Kidney (tissue), 14 donors: ENCODE measurements around the gene ANKRD29. TPM values are rescaled to one million over a fixed set of nuclear protein-coding genes. Genes with fewer than 3 reads are reported as not detected.

ENCODE experiments used
- DNase-seq, 5 donors: peaks; one replicate each; pipeline ENCODE4 v3.0.0-alpha.2; 2013 to 2020
- FAIRE-seq: peaks from 2 replicates; lab custom pipeline; 2012; peaks lifted over from hg19 to GRCh38; lab: Jason Lieb, UNC
- H3K27ac ChIP-seq, 2 donors: one replicate each; pipeline ENCODE4 v1.7.0; 2013; ENCODE audit warnings: low read depth in 2 of 2, low read length in 2 of 2, inconsistent platforms in 1 of 2
- H3K27me3 ChIP-seq: one replicate; pipeline ENCODE4 v1.7.1; 2013; ENCODE audit warnings: low read length, inconsistent platforms; ENCODE audit not compliant: control insufficient read depth, insufficient read depth
- H3K36me3 ChIP-seq, 3 donors: one replicate each; pipeline versions ENCODE4 v1.7.0 to v1.7.1; 2013; ENCODE audit warnings: low read length in 3 of 3, control low read depth in 1 of 3, inconsistent platforms in 1 of 3; ENCODE audit not compliant: insufficient read depth in 3 of 3, control insufficient read depth in 2 of 3
- H3K4me1 ChIP-seq, 3 donors: one replicate each; pipeline versions ENCODE4 v1.7.0 to v1.7.1; 2013; ENCODE audit warnings: low read length in 3 of 3, inconsistent platforms in 1 of 3, low read depth in 1 of 3; ENCODE audit not compliant: control insufficient read depth in 2 of 3, insufficient read depth in 2 of 3
- H3K4me3 ChIP-seq, 3 donors: one replicate each; pipeline versions ENCODE4 v1.7.0 to v1.8.1; 2013; ENCODE audit warnings: low read length in 3 of 3, control low read depth in 1 of 3, inconsistent platforms in 1 of 3
- H3K9ac ChIP-seq, 3 donors: one replicate each; pipeline versions ENCODE4 v1.7.0 to v1.7.1; 2013; ENCODE audit warnings: low read length in 3 of 3, control low read depth in 1 of 3, inconsistent platforms in 1 of 3
- H3K9me3 ChIP-seq, 3 donors: one replicate each; pipeline versions ENCODE4 v1.7.0 to v1.7.1; 2013; ENCODE audit warnings: low read length in 3 of 3, control low read depth in 1 of 3, inconsistent platforms in 1 of 3; ENCODE audit not compliant: control insufficient read depth in 2 of 3, insufficient read depth in 1 of 3
- intact Hi-C: fragments of 100-400 bp; cut with DNase I; formaldehyde crosslinking; loops from one replicate; pipeline ENCODE4 v1.11.1; 2022
- polyA plus RNA-seq: library from polyadenylated mRNA; stranded (reverse); fragments of 350-450 nt; fragmentation: Illumina TruSeq; extraction: RNeasy Lipid Tissue Mini Kit (QIAGEN cat#74804); gene quantifications from one replicate; pipeline ENCODE4 v1.2.3, GENCODE V29; 2014; ENCODE audit warnings: low read depth, low replicate concordance; ENCODE audit not compliant: insufficient read depth
- total RNA-seq: library from RNA; stranded (reverse); fragmentation: NEBNext Ultra II Directional; extraction: Animal tissue kit (Norgen Biotek cat#: 25700); gene quantifications from one replicate; pipeline ENCODE4 v1.2.1, GENCODE V29; 2021
- TF ChIP-seq, protein P1 (sequence below): IDR thresholded peaks from 3 replicates; pipeline ENCODE4 v1.5.1; 2012; ENCODE audit warnings: mild to moderate bottlenecking, moderate library complexity, borderline replicate concordance; ENCODE audit not compliant: insufficient read depth; ENCODE audit errors: extremely low read depth
- donor health status: control.
- donor health status: control.
- donor health status: control.
- donor health status: control.
- donor health status: control.
- donor health status: DM: yes; HTN: yes; CAD: no.
- donor health status: Normal renal cell carcinoma (clear cell type).

Gene ANKRD29
- total and polyA plus RNA-seq, 2 donors from 2014 or later, result 4.9 to 5.2 TPM

DNA sequence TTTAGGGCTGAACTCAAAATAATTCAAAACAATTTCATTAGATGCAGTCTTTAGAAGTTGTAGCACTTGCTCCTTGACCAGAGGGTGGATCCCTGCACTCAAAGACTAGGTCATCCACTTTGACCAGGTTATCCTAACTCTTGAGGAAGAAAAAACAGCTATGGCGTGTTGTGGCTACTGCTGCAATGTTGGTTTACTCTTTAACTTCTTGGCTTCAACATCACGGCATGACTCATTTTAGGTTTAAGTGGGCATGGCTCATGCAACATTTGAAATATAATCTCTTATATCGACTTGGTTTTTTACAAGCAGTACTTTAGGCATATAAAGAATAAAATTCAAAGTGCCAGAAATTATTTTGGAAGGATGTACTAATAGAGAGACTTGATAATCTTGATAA, 35.4 kb downstream of the ANKRD29 start:
- Histone ChIP-seq H3K9ac (no peak overlapping the region), H3K36me3 (no peaks in the 10 kb centered on the region), H3K4me3 (no peak overlapping the region), H3K9me3 (no peaks in the 10 kb centered on the region), H3K4me1 (no peaks in the 10 kb centered on the region), H3K27ac (peak overlapping the region in 1 of 2 donors; percentile 10), H3K27me3 (no peaks in the 10 kb centered on the region)
- TF ChIP-seq, protein P1, sequence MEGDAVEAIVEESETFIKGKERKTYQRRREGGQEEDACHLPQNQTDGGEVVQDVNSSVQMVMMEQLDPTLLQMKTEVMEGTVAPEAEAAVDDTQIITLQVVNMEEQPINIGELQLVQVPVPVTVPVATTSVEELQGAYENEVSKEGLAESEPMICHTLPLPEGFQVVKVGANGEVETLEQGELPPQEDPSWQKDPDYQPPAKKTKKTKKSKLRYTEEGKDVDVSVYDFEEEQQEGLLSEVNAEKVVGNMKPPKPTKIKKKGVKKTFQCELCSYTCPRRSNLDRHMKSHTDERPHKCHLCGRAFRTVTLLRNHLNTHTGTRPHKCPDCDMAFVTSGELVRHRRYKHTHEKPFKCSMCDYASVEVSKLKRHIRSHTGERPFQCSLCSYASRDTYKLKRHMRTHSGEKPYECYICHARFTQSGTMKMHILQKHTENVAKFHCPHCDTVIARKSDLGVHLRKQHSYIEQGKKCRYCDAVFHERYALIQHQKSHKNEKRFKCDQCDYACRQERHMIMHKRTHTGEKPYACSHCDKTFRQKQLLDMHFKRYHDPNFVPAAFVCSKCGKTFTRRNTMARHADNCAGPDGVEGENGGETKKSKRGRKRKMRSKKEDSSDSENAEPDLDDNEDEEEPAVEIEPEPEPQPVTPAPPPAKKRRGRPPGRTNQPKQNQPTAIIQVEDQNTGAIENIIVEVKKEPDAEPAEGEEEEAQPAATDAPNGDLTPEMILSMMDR, result no peak
- FAIRE-seq (peak; percentile 49), DNase-seq (peak in 1 of 5 donors; percentile 8)
- intact Hi-C loops, result no loop called here

DNA sequence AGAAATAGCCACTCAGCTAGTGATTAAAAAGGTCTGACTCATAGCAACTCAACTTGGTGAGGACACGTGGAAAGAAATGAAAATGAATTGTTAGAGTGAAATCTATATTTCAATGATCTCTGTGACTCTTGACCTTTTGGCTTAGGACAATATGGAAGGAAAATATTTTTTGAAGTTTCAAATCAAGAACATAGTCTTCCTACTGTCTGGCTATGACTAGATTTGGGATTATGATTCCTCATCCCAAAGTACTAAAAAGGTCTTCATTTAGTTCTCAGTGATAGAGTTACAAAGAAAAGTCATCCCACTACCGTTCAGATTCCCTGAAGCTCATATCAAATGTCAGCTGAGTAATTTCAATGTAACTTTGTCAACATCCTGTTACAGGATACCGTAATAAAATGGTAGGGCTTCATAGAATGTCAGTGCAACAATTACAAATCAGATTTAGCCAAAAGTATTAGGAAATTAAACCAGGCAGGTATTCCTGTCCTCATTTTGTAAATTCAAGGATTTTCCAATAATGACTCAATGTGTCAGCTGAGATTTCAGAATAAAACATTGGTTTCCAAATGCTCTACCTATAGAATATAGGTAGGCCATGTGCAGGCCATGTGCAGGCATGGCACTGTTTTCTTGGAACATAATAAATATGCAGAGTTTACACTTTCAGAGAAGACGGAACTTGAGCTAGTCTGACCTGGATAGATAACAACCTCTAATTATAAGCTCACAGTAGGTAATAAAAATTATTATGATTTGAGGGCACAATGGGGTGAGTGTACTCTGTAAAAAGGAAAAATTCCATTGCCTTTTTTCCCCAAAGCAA, 36.0 kb downstream of the ANKRD29 start:
- Histone ChIP-seq H3K4me3 (no peak overlapping the region), H3K36me3 (no peaks in the 10 kb centered on the region), H3K4me1 (no peaks in the 10 kb centered on the region), H3K9ac (no peak overlapping the region), H3K9me3 (no peaks in the 10 kb centered on the region), H3K27ac (peak overlapping the region in 1 of 2 donors; percentile 10), H3K27me3 (peaks cover 3% of the 10 kb centered on the region)
- TF ChIP-seq, protein P1, result no peak
- FAIRE-seq, result no peak
- peak in 2 of 5 donors; percentile 12 to 51 for DNase-seq
- intact Hi-C loops, result no loop called here

DNA sequence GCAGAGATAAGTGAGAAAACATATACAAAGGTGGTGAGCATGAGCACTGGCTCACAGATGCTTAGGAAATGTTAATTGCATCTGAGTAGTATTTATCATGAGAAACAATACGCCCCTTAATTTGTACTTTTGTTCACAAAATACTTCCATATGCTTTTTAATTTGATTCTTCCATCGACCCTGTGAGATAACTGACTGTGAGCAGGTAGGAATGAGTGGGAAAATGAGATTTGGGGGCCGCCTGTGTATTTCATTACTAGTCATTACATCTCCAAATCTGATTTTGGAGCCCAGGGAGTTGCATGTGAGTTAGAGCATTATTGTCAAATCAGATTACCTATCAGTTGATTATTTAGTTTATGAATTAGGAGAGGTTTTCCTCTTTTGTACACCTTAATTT, 39.7 kb downstream of the ANKRD29 start:
- Histone ChIP-seq H3K4me1 (peaks cover 0 to 11% (median 1%) of the 10 kb centered on the region in 3 donors), H3K9me3 (no peaks in the 10 kb centered on the region), H3K27me3 (peaks cover 9% of the 10 kb centered on the region), H3K9ac (no peak overlapping the region), H3K27ac (no peak overlapping the region), H3K4me3 (no peak overlapping the region), H3K36me3 (no peaks in the 10 kb centered on the region)
- intact Hi-C loops, result no loop called here
- TF ChIP-seq, protein P1, result no peak
- FAIRE-seq, result no peak
- no peak for DNase-seq
